Islet of Langerhans (tissue), 1 donor: Measurements from ENCODE around the gene MUC4.

ENCODE experiments used
- FAIRE-seq: peaks from one replicate; lab custom pipeline; 2011; peaks lifted over from hg19 to GRCh38; lab: Jason Lieb, UNC

Gene MUC4

GRCh38 chr3:195811756-195812155 lies at the start of gene MUC4:
MUC4 (minus strand) TSS chr3:195811929; CDS start chr3:195811817, 112 bp downstream.
- FAIRE-seq, result no peak

DNA sequence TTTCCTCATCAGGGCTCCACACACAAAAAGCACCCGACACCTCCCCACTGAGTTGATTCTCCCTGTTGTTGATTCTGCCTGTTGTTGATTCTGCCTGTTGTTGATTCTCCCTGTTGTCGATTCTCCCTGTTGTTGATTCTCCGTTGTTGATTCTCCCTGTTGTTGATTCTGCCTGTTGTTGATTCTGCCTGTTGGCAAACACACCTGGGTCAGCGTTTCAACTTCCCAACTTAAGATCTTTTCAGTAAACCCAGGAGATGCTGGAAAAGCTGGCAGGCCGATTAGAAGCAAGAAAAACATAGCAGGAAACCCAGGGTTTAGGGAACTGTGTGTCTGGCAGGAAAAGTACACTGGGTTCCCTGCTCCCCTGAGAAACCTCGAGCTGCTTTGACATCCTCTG lies 48.7 kb upstream of the MUC4 start:
- FAIRE-seq, result no peak

- FAIRE-seq, result no peak
These were observed 48.2 kb upstream of the MUC4 start for GRCh38 chr3:195859846-195860411.

GRCh38 chr3:195859061-195859845 lies 47.5 kb upstream of the MUC4 start:
- FAIRE-seq, result no peak

DNA sequence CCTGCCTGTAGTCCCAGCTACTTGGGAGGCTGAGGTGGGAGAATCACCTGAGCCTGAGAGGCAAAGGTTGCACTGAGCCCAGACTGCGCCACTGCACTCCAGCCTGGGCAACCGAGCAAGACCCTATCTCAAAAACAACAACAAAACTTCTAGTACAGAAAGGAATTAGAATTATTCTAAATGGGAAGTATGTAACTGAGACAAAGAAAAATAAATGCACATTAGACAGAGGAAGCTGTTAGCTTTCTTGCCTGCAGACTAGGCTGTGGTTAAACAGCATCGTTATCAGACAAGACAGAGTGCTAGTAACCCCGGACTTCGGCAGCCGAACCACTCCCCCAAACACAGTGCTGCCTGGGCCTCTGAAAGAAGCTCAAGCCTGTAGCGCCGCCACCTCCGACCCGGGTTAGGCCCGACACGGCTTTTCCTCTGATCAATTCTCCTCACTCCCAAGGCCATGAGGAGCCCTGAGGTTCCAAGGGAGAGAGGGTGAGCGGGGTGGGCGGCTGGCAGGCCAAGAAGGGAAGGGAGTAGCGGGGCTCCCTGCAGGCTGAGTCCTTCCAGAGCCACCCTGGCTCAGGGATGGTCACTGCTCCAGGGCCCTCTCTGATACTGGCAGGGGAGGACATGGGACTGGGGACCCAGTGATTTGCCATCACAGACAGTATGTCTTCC lies 44.8 kb upstream of the MUC4 start:
- FAIRE-seq, result no peak

DNA sequence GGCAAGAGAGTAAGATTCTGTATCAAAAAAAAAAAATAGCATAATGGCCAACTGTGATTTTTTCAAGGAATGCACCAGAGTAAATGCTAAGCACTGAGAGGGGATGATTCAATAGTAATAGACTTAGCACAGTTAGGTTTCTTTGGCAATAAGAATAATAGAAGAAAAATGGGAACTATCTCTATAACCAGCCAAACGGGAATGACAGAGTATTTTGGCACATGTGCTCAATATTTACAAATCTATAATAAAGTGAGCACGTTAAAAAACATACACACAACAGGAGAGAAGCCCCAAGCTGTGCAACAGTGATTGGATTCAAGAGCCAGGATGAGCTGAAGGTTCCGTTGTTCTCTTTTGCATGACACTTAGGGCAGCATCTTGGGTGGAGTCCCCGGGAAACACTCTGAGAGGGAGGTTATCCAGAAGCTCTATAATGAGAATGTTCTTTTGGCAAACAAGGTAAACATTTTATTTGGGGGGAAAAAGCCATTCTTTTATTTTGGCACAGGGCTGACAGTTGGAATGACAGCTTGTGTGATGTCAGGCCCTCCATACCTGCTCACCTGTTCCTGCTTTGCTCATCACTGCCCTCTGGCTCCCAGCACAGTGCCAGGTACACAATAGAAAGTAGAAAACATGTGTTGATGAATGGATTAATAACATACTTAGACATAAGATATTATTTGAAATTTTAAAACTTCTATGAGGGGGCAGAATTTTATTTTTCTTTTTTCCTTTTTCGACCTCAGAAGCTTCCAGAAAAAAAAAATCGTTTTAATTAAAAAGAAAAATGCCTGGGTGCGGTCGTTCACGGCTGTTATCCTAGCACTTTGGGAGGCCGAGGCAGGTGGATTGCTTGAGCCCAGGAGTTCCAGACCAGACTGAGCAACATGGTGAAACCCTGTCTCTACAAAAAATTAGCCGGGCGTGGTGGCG lies 44.0 kb upstream of the MUC4 start:
- no peak for FAIRE-seq

- FAIRE-seq, result no peak
These were observed 43.0 kb upstream of the MUC4 start for GRCh38 chr3:195854628-195855294.

DNA sequence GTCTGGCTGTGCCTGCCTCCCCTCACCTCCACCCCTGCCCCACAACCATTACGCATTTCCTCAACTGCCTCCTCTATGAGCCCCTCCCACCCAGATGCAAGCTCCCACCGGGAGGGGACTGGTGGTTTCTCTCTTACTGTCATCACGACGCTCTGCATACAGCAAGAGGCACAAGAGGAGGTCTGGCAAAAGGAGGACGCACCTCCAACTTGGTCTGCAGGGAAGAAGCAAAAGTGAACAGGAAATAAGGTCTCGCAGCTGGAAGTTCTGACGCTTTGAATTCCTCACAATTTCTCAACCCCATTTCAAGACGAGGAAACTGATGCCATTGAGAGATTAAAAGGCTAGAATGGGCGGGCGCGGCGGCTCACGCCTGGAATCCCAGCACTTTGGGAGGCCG lies 42.3 kb upstream of the MUC4 start:
- FAIRE-seq, result no peak

- no peak for FAIRE-seq
These were observed 41.3 kb upstream of the MUC4 start for GRCh38 chr3:195853036-195853435.

GRCh38 chr3:195850857-195851543 lies 39.3 kb upstream of the MUC4 start:
- peak; percentile 82 for FAIRE-seq

DNA sequence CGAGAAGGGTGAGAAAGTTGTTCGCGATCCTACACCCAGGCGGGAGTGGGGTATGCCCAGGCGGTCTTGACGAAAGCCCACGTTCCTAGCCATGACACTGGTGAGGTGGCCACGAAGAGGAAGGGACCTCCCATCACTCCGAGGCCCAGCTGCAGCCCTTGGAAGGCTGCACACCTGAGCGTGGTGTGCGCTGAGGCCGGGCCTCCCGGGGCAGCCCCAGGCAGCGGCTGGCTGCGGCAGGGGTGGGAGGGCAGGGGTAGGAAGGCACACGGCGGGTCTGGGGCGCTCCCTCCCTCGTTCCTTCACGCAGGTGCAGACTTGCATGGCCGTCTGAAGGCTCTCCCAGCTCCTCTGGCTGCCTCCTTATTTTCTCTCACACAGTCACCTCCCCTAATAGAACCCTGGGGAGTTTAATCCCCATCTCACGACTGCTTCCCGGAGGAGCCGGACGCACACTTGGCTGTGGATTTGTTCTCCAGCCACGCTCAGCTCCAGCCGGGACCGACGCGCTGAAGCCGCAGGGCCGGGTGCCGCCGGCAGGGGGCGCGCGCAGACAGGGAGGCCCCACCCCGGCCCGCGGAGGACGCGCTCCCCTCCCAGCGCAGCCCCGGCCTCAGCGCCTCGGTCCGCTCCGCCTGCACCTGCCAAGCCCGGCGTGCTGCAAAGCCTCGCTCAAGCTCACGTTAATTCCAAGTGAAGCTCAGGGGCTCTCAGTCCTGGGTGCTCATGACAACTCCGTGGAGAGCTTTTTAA lies 37.8 kb upstream of the MUC4 start:
- FAIRE-seq, result no peak

DNA sequence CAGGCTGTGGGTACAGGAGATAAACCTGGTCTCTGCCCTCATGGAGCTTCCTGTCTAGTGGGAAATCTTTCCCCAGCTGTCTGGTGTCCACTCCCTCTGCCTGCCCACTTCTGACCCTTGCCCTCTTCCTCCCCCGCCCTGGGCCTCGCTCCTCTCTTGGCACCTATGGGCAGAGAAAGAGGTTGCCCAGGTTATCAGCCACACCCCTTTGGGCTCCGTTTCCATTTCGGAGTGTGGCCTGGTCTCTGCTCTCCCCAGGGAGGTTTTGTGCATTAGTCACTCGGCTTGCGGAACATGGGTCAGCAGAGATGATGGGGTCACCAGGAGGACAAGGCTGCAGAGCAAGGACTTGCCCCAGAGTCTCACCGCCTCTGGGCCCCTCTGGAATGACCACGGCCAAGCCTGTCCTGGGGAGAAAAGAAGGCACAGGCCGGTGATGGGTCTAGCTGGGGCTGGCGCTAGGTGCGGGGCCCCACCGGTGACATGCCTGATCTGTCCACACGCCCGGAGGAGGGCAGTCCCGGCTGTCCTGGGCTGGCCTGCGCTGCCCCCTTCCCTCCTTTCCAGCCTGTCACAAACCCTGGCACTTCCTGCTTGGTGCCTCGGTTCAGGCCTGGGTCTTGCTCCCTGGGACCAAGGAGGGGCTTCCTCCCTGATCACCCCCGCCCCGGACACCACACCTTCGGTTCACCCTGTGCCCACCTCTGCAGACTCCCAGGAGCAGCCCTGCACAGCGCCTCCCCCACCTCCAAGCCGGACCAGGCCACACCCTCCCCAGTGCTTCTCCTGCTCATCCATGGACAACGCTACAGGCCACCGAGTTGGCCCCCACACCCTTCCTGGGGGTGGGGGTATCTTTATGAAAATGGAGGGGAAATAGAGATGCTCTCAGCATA lies 35.6 kb upstream of the MUC4 start:
- FAIRE-seq, result no peak

- FAIRE-seq, result no peak
These were observed 33.8 kb upstream of the MUC4 start for GRCh38 chr3:195845483-195845882.

DNA sequence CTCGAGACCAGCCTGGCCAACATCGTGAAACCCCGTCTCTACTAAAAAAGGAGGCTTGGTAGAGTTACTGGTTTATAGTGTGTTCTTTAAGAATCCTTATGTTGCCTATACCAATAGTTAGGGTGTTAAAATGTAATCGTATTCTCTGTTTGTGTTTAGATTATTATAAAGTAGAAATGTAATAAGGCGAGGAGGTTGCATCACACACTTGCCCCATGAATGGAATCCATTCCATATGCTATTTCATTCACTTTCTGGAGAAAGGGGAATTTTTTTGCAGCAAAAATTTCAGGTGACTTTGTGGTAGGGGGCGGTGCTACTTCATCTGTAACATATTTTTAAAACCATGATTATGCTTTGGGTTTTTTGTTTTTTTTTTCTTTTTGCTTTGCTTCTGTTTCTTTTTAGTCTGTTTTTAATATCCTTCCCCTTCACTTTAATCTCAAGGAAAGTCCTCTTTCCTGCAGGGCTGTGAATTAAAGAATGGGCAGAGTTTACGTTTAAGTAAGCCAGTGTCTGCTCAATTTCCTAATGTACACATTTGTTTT lies 33.0 kb upstream of the MUC4 start:
- FAIRE-seq, result no peak

DNA sequence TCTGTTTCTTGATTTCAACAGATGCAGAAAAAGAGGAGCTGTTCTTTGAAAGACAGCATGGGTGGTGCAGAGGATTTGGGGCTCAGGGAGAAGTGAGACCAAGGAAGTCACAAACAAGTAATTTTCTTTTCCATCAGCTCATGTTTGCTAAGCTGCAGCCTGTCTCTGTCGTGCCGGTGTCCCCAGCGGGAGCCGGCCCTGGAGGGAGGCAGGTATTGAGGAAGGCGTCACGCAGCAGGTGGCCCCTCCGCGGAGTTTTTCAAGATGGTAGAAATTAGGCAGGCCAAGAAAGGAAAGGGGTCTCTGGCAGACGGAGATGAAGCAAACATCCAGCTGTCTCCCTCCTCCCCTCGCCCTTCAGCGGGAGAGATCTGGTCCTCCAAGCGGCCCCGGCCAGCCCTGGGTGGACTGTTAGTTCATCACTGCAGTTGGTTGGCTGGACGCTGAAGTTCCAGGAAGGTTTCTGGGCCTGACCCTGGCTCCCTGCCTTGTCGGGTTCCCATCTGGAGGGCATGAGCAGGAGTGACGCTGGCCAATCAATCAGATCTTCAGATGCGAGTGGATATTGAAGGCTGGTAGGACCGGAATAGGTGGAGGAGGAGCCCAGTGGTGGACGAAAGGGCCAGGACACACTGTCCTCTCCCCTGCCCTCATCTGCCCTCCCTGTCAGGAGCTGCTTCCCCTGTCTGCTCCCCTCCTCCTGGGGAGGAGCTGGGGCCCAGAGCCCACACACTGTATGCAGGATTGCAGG lies 27.7 kb upstream of the MUC4 start:
- FAIRE-seq, result no peak

DNA sequence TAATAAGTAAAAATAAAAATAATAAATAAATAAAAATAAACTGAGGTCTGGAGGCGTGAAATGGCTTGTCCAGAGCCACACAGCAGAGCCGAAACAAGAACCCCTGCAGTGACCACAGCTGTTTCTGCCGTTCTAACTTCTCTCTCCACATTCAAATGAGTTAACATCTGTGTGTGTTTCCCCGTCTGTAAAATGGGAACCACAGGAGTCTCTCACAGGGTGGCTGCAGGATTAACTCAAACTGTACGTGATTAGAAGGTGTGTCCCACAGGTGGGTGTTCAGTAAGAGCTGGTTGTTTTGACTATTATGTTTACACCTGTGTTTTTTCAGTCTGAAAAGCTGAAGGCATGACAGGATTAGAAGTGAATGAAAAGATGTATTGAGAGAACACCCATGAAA lies 27.0 kb upstream of the MUC4 start:
- FAIRE-seq, result no peak

GRCh38 chr3:195836476-195837135 lies 24.9 kb upstream of the MUC4 start:
- no peak for FAIRE-seq

- no peak for FAIRE-seq
These were observed 24.1 kb upstream of the MUC4 start for GRCh38 chr3:195835791-195836190.
